Mesenchymal stem cell (in vitro differentiated cells and primary cell): ENCODE data around the gene B4GALT3.
A peak's percentile ranks its signal among the peaks of the same experiment; 100 is the strongest.

Experiments used
- DNase-seq: peaks from one replicate; pipeline ENCODE4 v3.0.0-alpha.2; 2013
- H2AFZ ChIP-seq: one replicate; pipeline ENCODE4 v1.6.1; 2013; ENCODE audit warnings: low read depth, mild to moderate bottlenecking, control low read depth, inconsistent platforms, low read length, moderate library complexity
- H2AK5ac ChIP-seq: 2 replicates; pipeline ENCODE4 v1.6.1; 2013; ENCODE audit warnings: low read length, moderate library complexity, mild to moderate bottlenecking, inconsistent platforms; ENCODE audit not compliant: severe bottlenecking
- H2BK120ac ChIP-seq: one replicate; pipeline ENCODE4 v1.6.1; 2013; ENCODE audit warnings: low read depth, mild to moderate bottlenecking, inconsistent platforms, low read length, moderate library complexity
- H2BK12ac ChIP-seq, 2 experiments: one replicate each; pipeline ENCODE4 v1.6.1; 2013; ENCODE audit warnings: inconsistent platforms in 2 of 2, low read length in 2 of 2, mild to moderate bottlenecking in 2 of 2, moderate library complexity in 2 of 2, control low read depth in 1 of 2
- H2BK15ac ChIP-seq: one replicate; pipeline ENCODE4 v1.6.1; 2013; ENCODE audit warnings: mild to moderate bottlenecking, low read depth, inconsistent platforms; ENCODE audit not compliant: poor library complexity, severe bottlenecking
- H2BK5ac ChIP-seq: 2 replicates; pipeline ENCODE4 v1.6.1; 2013; ENCODE audit warnings: low read depth, mild to moderate bottlenecking, low read length, control low read depth, inconsistent platforms; ENCODE audit not compliant: poor library complexity, severe bottlenecking
- H3K14ac ChIP-seq, 2 experiments: one replicate each; pipeline ENCODE4 v1.6.1; 2013; ENCODE audit warnings: inconsistent platforms in 2 of 2, low read length in 2 of 2, control low read depth in 1 of 2, mild to moderate bottlenecking in 1 of 2, moderate library complexity in 1 of 2
- H3K18ac ChIP-seq, 2 experiments: one replicate each; pipeline ENCODE4 v1.6.1; 2013; ENCODE audit warnings: inconsistent platforms in 2 of 2, low read length in 2 of 2, control low read depth in 1 of 2, low read depth in 1 of 2, mild to moderate bottlenecking in 1 of 2
- H3K23ac ChIP-seq, 2 experiments: one replicate each; pipeline ENCODE4 v1.6.1; 2013; ENCODE audit warnings: inconsistent platforms in 2 of 2, low read length in 2 of 2, mild to moderate bottlenecking in 2 of 2, moderate library complexity in 2 of 2, control low read depth in 1 of 2
- H3K27ac ChIP-seq: 2 replicates; pipeline ENCODE4 v1.5.1; 2013; ENCODE audit warnings: mild to moderate bottlenecking, moderate library complexity, low read length, control low read depth, inconsistent platforms; ENCODE audit not compliant: poor library complexity, severe bottlenecking
- H3K27me3 ChIP-seq, 2 experiments: 2 replicates each; pipeline versions ENCODE4 v1.6.1 to v1.7.0; 2013; ENCODE audit warnings: low read length in 2 of 2, mild to moderate bottlenecking in 2 of 2, moderate library complexity in 2 of 2, control low read depth in 1 of 2, inconsistent platforms in 1 of 2; ENCODE audit not compliant: control insufficient read depth in 1 of 2, insufficient read depth in 1 of 2
- H3K36me3 ChIP-seq, 2 experiments: 2 replicates each; pipeline versions ENCODE4 v1.6.1 to v1.7.0; 2013; ENCODE audit warnings: low read length in 2 of 2, control low read depth in 1 of 2, inconsistent platforms in 1 of 2, low read depth in 1 of 2, mild to moderate bottlenecking in 1 of 2; ENCODE audit not compliant: insufficient read depth in 2 of 2, control insufficient read depth in 1 of 2
- H3K4ac ChIP-seq, 2 experiments: one replicate each; pipeline ENCODE4 v1.6.1; 2013; ENCODE audit warnings: inconsistent platforms in 2 of 2, low read length in 2 of 2, mild to moderate bottlenecking in 2 of 2, moderate library complexity in 2 of 2, control low read depth in 1 of 2, low read depth in 1 of 2
- H3K4me1 ChIP-seq: 2 replicates; pipeline ENCODE4 v1.6.1; 2013; ENCODE audit warnings: low read depth, low read length, control low read depth; ENCODE audit not compliant: control insufficient read depth, insufficient read depth
- H3K4me2 ChIP-seq: 2 replicates; pipeline ENCODE4 v1.6.1; 2013; ENCODE audit warnings: low read length, mild to moderate bottlenecking, inconsistent platforms; ENCODE audit not compliant: poor library complexity, severe bottlenecking
- H3K4me3 ChIP-seq, 2 experiments: 2 replicates each; pipeline versions ENCODE4 v1.5.1 to v1.7.0; 2013; ENCODE audit warnings: low read length in 2 of 2, mild to moderate bottlenecking in 2 of 2, control low read depth in 1 of 2, low read depth in 1 of 2; ENCODE audit not compliant: insufficient read depth in 1 of 2
- H3K79me1 ChIP-seq: replicated peaks from 2 replicates; pipeline ENCODE4 v1.6.1; 2013; ENCODE audit warnings: mild to moderate bottlenecking, control low read depth, low read length, inconsistent platforms; ENCODE audit not compliant: poor library complexity, severe bottlenecking
- H3K9ac ChIP-seq: 2 replicates; pipeline ENCODE4 v1.7.0; 2013; ENCODE audit warnings: mild to moderate bottlenecking, low read length, moderate library complexity
- H3K9me3 ChIP-seq: 2 replicates; pipeline ENCODE4 v1.7.0; 2013; ENCODE audit warnings: mild to moderate bottlenecking, low read length; ENCODE audit not compliant: control insufficient read depth
- H4K8ac ChIP-seq: one replicate; pipeline ENCODE4 v1.6.1; 2013; ENCODE audit warnings: inconsistent platforms, mild to moderate bottlenecking, low read length, moderate library complexity
- H4K91ac ChIP-seq: one replicate; pipeline ENCODE4 v1.6.1; 2013; ENCODE audit warnings: mild to moderate bottlenecking, low read length, inconsistent platforms
- WGBS: methylation state at CpG from one replicate; pipeline ENCODE4 v1.1.7; 2013; ENCODE audit warnings: mixed read lengths; 5-methylcytosine and 5-hydroxymethylcytosine counted together

B4GALT3 gene

GRCh38 chr1:161137881-161138280, 39.4 kb downstream of the B4GALT3 start:
- H3K9ac ChIP-seq, result no peak overlapping the region
- H3K4me1 ChIP-seq, result peaks cover 7% of the 10 kb centered on the region
- H3K36me3 ChIP-seq, result peaks cover 0 to 4% of the 10 kb centered on the region in 2 experiments
- no peak for DNase-seq
- H2BK5ac ChIP-seq, result no peak overlapping the region
- no peak overlapping the region for H3K4ac ChIP-seq
- no peak overlapping the region for H2BK12ac ChIP-seq
- no peak overlapping the region for H2BK15ac ChIP-seq
- H3K27me3 ChIP-seq, result no peaks in the 10 kb centered on the region
- H2AFZ ChIP-seq, result no peak overlapping the region
- no peak overlapping the region for H3K27ac ChIP-seq
- no peak overlapping the region for H3K23ac ChIP-seq
- peaks cover 30% of the 10 kb centered on the region for H3K79me1 ChIP-seq
- no peak overlapping the region for H3K4me3 ChIP-seq
- H2AK5ac ChIP-seq, result no peak overlapping the region
- no peak overlapping the region for H3K14ac ChIP-seq
- H2BK120ac ChIP-seq, result no peak overlapping the region
- H3K4me2 ChIP-seq, result no peak overlapping the region
- no peaks in the 10 kb centered on the region for H3K9me3 ChIP-seq
- no peak overlapping the region for H4K91ac ChIP-seq
- H4K8ac ChIP-seq, result no peak overlapping the region
- no peak overlapping the region for H3K18ac ChIP-seq
- WGBS, result 90% methylated on average over 3 of the region's 3 CpGs

GRCh38 chr1:161133220-161133740, 44.0 kb downstream of the B4GALT3 start:
- H3K79me1 ChIP-seq, result peaks cover 32% of the 10 kb centered on the region
- peak overlapping the region; percentile 64 for H2AFZ ChIP-seq
- peak overlapping the region; percentile 75 to 94 for H3K4me3 ChIP-seq
- H3K18ac ChIP-seq, result peak overlapping the region; percentile 91 to 98
- 1% methylated on average over 11 of the region's 11 CpGs for WGBS
- H4K91ac ChIP-seq, result peak overlapping the region; percentile 62
- H3K9me3 ChIP-seq, result no peaks in the 10 kb centered on the region
- no peaks in the 10 kb centered on the region for H3K27me3 ChIP-seq
- H4K8ac ChIP-seq, result peak overlapping the region; percentile 90
- H2BK120ac ChIP-seq, result no peak overlapping the region
- no peak overlapping the region for H2AK5ac ChIP-seq
- no peak overlapping the region for H2BK15ac ChIP-seq
- peak overlapping the region; percentile 40 for H3K4me2 ChIP-seq
- H3K9ac ChIP-seq, result peak overlapping the region; percentile 95
- peak; percentile 64 for DNase-seq
- H2BK12ac ChIP-seq, result peak overlapping the region in 1 of 2 experiments; percentile 47
- peak overlapping the region in 1 of 2 experiments; percentile 70 for H3K23ac ChIP-seq
- H3K36me3 ChIP-seq, result peaks cover 6 to 24% of the 10 kb centered on the region in 2 experiments
- peaks cover 9% of the 10 kb centered on the region for H3K4me1 ChIP-seq
- peak overlapping the region; percentile 88 for H3K27ac ChIP-seq
- peak overlapping the region; percentile 75 to 85 for H3K4ac ChIP-seq
- no peak overlapping the region for H2BK5ac ChIP-seq
- no peak overlapping the region for H3K14ac ChIP-seq

GRCh38 chr1:161132410-161133219, 44.7 kb downstream of the B4GALT3 start, which contains the start of gene DEDD:
DEDD (minus strand) TSS chr1:161132667; CDS start chr1:161124462, 8,205 bp downstream.
- Histone ChIP-seq H3K27ac (peak within 1 kb of the TSS; percentile 88), H3K4me1 (peaks cover 9% of the 10 kb centered on the region), H3K4me2 (peak within 1 kb of the TSS; percentile 91), H2BK5ac (peak within 1 kb of the TSS; percentile 95), H3K36me3 (peaks cover 10 to 30% of the 10 kb centered on the region in 2 experiments), H2BK120ac (peak within 1 kb of the TSS; percentile 93), H3K4me3 (peak within 1 kb of the TSS; percentile 75 to 94), H2BK15ac (peak within 1 kb of the TSS; percentile 85), H2BK12ac (peak within 1 kb of the TSS; percentile 44 to 47), H3K23ac (peak within 1 kb of the TSS in 1 of 2 experiments; percentile 70), H3K18ac (peak within 1 kb of the TSS; percentile 91 to 98), H3K27me3 (no peaks in the 10 kb centered on the region), H2AK5ac (peak within 1 kb of the TSS; percentile 18), H3K9me3 (no peaks in the 10 kb centered on the region), H4K8ac (peak within 1 kb of the TSS; percentile 91), H3K4ac (peak within 1 kb of the TSS; percentile 75 to 93), H3K79me1 (peaks cover 32% of the 10 kb centered on the region), H3K9ac (peak within 1 kb of the TSS; percentile 95), H2AFZ (peak within 1 kb of the TSS; percentile 64), H3K14ac (peak within 1 kb of the TSS in 1 of 2 experiments; percentile 99), H4K91ac (peak within 1 kb of the TSS; percentile 62)
- peak; percentile 98 for DNase-seq
- under 1% methylated on average over 63 of the region's 68 CpGs for WGBS
